ENCODE results near the gene PAPSS1. TPM values are rescaled to one million over a fixed set of nuclear protein-coding genes. Genes with fewer than 3 reads are reported as not detected.

PAPSS1 gene
- polyA plus RNA-seq, 3 donors: 75.1 to 94.3 (median 82.9) TPM

- DNase-seq (ENCODE audit: extremely low read depth in 1 of 11, low read depth in 9 of 11, low spot score in 4 of 11): no peak
Measured at GRCh38 chr4:107650251-107650650, 69.8 kb downstream of the PAPSS1 start.

- no peak for DNase-seq (ENCODE audit: extremely low read depth in 1 of 11, low read depth in 9 of 11, low spot score in 4 of 11)
Measured at GRCh38 chr4:107648178-107648991, 71.6 kb downstream of the PAPSS1 start.

- DNase-seq (ENCODE audit: extremely low read depth in 1 of 11, low read depth in 9 of 11, low spot score in 4 of 11): no peak
Measured at GRCh38 chr4:107647591-107647990, 72.4 kb downstream of the PAPSS1 start.

- DNase-seq (ENCODE audit: extremely low read depth in 1 of 11, low read depth in 9 of 11, low spot score in 4 of 11): no peak
Measured at GRCh38 chr4:107645604-107646003, 74.4 kb downstream of the PAPSS1 start.

GRCh38 chr4:107643021-107643420 lies 77.0 kb downstream of the PAPSS1 start:
- DNase-seq (ENCODE audit: extremely low read depth in 1 of 11, low read depth in 9 of 11, low spot score in 4 of 11): no peak

- DNase-seq (ENCODE audit: extremely low read depth in 1 of 11, low read depth in 9 of 11, low spot score in 4 of 11): no peak
Measured at GRCh38 chr4:107640878-107641277, 79.2 kb downstream of the PAPSS1 start.

GRCh38 chr4:107640197-107640596 lies 79.8 kb downstream of the PAPSS1 start:
- no peak for DNase-seq (ENCODE audit: extremely low read depth in 1 of 11, low read depth in 9 of 11, low spot score in 4 of 11)

GRCh38 chr4:107635735-107636134 lies 84.3 kb downstream of the PAPSS1 start:
- no peak for DNase-seq (ENCODE audit: extremely low read depth in 1 of 11, low read depth in 9 of 11, low spot score in 4 of 11)

GRCh38 chr4:107631560-107631959 lies 88.5 kb downstream of the PAPSS1 start:
- DNase-seq (ENCODE audit: extremely low read depth in 1 of 11, low read depth in 9 of 11, low spot score in 4 of 11): no peak

- DNase-seq (ENCODE audit: extremely low read depth in 1 of 11, low read depth in 9 of 11, low spot score in 4 of 11): no peak
Measured at GRCh38 chr4:107630185-107630705, 89.8 kb downstream of the PAPSS1 start.

- DNase-seq (ENCODE audit: extremely low read depth in 1 of 11, low read depth in 9 of 11, low spot score in 4 of 11): no peak
Measured at GRCh38 chr4:107629318-107629717, 90.7 kb downstream of the PAPSS1 start.

- no peak for DNase-seq (ENCODE audit: extremely low read depth in 1 of 11, low read depth in 9 of 11, low spot score in 4 of 11)
Measured at GRCh38 chr4:107625391-107625902, 94.6 kb downstream of the PAPSS1 start.

- no peak for DNase-seq (ENCODE audit: extremely low read depth in 1 of 11, low read depth in 9 of 11, low spot score in 4 of 11)
Measured at GRCh38 chr4:107624024-107624423, 96.0 kb downstream of the PAPSS1 start.

- DNase-seq (ENCODE audit: extremely low read depth in 1 of 11, low read depth in 9 of 11, low spot score in 4 of 11): no peak
Measured at GRCh38 chr4:107622006-107622405, 98.0 kb downstream of the PAPSS1 start.

- DNase-seq (ENCODE audit: extremely low read depth in 1 of 11, low read depth in 9 of 11, low spot score in 4 of 11): no peak
Measured at GRCh38 chr4:107619731-107620130, 100.3 kb downstream of the PAPSS1 start.

GRCh38 chr4:107619066-107619465 lies 101.0 kb downstream of the PAPSS1 start:
- peak in 1 of 11 donors; percentile 3 for DNase-seq (ENCODE audit: extremely low read depth in 1 of 11, low read depth in 9 of 11, low spot score in 4 of 11)

GRCh38 chr4:107618656-107619055 lies 101.4 kb downstream of the PAPSS1 start:
- DNase-seq (ENCODE audit: extremely low read depth in 1 of 11, low read depth in 9 of 11, low spot score in 4 of 11): no peak

- DNase-seq (ENCODE audit: extremely low read depth in 1 of 11, low read depth in 9 of 11, low spot score in 4 of 11): no peak
Measured at GRCh38 chr4:107616838-107617389, 103.1 kb downstream of the PAPSS1 start.

- DNase-seq (ENCODE audit: extremely low read depth in 1 of 11, low read depth in 9 of 11, low spot score in 4 of 11): no peak
Measured at GRCh38 chr4:107615809-107616208, 104.2 kb downstream of the PAPSS1 start.

GRCh38 chr4:107603430-107603829 lies 116.6 kb downstream of the PAPSS1 start:
- DNase-seq (ENCODE audit: extremely low read depth in 1 of 11, low read depth in 9 of 11, low spot score in 4 of 11): peak in 1 of 11 donors; percentile 4
